Tibial artery (tissue), 4 donors: ENCODE results near the gene FBXO46.

ENCODE experiments used
- DNase-seq, 2 donors: peaks; one replicate each; pipeline ENCODE4 v3.0.0-alpha.2; 2019
- H3K27ac ChIP-seq, 2 donors: fragments of 200-600 bp; sonication (generic) in 1 of 2; 1 replicate in 1 of 2; 2 replicates in 1 of 2; pipeline ENCODE4 v1.5.1; 2018 to 2019; ENCODE audit warnings: mild to moderate bottlenecking in 1 of 2
- H3K27me3 ChIP-seq, 2 donors: fragments of 200-600 bp; sonication (generic) in 1 of 2; one replicate each; pipeline versions ENCODE4 v1.5.1 to v1.6.0; 2016 to 2019
- H3K36me3 ChIP-seq, 3 donors: fragments of 200-600 bp; sonication (generic) in 2 of 3; one replicate each; pipeline ENCODE4 v1.5.1; 2016 to 2019; ENCODE audit warnings: mild to moderate bottlenecking in 2 of 3
- H3K4me1 ChIP-seq, 4 donors: fragments of 200-600 bp; sonication (generic) in 2 of 4; 1 replicate in 3 of 4; 2 replicates in 1 of 4; pipeline ENCODE4 v1.5.1; 2016 to 2019
- H3K4me3 ChIP-seq, 2 donors: fragments of 200-600 bp; sonication (generic) in 1 of 2; 1 replicate in 1 of 2; 2 replicates in 1 of 2; pipeline ENCODE4 v1.5.1; 2018 to 2019; ENCODE audit warnings: mild to moderate bottlenecking in 2 of 2
- H3K9me3 ChIP-seq, 3 donors: fragments of 200-600 bp; sonication (generic) in 1 of 3; one replicate each; pipeline ENCODE4 v1.5.1; 2016 to 2019
- intact Hi-C: fragments of 100-400 bp; cut with DNase I; formaldehyde crosslinking; loops from one replicate; pipeline ENCODE4 v1.15.0; 2023; ENCODE audit warnings: low total_unique reads
- TF ChIP-seq, protein P1 (sequence below), 2 experiments: fragments of 200-600 bp in 1 of 2; fragments of 450-650 bp in 1 of 2; IDR thresholded peaks; one replicate each; pipeline ENCODE4 v1.5.1; 2017 to 2019; ENCODE audit warnings: antibody characterized with exemption in 2 of 2, mild to moderate bottlenecking in 1 of 2, moderate library complexity in 1 of 2

FBXO46 gene

DNA sequence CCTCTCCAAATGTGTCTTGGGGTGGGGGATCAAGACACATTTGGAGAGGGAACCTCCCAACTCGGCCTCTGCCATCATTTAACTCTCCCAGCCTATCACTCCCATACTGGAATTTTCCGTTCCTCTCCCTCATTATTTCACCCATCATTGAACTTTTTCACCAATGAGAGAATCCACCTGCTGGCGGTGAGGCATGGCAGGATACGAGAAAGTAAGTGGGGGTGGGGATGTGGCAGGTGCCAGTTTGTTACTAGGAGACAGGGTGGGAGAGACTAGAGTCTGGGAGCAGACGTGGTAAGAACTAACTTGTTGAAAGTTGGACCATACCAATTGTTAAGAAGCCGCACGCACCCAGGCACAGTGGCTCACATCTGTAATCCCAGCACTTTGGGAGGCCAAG is 55.8 kb downstream of the FBXO46 start:
- H3K4me1 ChIP-seq, result peaks cover 0 to 26% (median 16%) of the 10 kb centered on the region in 4 donors
- H3K27ac ChIP-seq, result no peak overlapping the region
- no peak overlapping the region for H3K4me3 ChIP-seq
- peaks cover 1 to 87% of the 10 kb centered on the region in 2 donors for H3K27me3 ChIP-seq
- H3K36me3 ChIP-seq, result no peaks in the 10 kb centered on the region
- intact Hi-C loops, result no loop called here
- TF ChIP-seq, protein P1, sequence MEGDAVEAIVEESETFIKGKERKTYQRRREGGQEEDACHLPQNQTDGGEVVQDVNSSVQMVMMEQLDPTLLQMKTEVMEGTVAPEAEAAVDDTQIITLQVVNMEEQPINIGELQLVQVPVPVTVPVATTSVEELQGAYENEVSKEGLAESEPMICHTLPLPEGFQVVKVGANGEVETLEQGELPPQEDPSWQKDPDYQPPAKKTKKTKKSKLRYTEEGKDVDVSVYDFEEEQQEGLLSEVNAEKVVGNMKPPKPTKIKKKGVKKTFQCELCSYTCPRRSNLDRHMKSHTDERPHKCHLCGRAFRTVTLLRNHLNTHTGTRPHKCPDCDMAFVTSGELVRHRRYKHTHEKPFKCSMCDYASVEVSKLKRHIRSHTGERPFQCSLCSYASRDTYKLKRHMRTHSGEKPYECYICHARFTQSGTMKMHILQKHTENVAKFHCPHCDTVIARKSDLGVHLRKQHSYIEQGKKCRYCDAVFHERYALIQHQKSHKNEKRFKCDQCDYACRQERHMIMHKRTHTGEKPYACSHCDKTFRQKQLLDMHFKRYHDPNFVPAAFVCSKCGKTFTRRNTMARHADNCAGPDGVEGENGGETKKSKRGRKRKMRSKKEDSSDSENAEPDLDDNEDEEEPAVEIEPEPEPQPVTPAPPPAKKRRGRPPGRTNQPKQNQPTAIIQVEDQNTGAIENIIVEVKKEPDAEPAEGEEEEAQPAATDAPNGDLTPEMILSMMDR (IDR thresholded peaks at IDR 0.05), result no peak
- H3K9me3 ChIP-seq, result no peaks in the 10 kb centered on the region
- DNase-seq, result no peak

DNA sequence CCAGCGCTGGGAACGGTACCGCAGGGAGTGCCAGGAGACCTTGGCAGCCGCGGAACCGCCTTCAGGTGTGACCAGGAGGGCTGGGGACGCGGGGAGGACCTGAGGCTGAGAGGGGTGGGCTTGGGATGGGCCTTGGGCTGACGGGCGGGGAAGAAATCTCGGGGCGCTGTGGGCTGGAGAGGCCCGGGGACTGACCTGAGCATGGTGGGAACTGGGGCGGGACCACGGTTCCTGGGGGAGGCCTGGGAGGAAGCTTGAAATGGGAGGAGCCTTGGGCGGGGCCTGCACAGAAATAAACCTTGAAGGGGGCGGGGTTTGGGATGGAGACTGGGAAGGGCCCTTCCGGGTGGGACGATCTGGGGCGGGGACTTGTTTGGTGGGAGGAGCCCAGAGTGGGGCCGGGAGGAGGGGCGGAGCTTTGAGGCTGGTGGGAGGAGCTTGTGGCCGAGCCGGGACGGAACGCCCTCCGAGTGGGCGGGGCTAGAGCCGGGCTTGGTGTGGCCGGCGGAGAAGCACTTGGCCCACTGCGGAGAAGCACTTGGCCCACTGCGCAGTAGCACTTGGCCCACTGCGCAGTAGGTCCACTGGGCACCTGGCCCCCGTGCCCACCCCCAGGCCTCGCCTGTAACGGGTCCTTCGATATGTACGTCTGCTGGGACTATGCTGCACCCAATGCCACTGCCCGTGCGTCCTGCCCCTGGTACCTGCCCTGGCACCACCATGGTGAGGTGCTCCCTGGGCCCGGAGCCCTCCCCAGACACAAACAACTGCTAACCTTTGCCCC is 59.8 kb downstream of the FBXO46 start:
- H3K36me3 ChIP-seq, result no peaks in the 10 kb centered on the region
- no peak overlapping the region for H3K27ac ChIP-seq
- peaks cover 8 to 91% of the 10 kb centered on the region in 2 donors for H3K27me3 ChIP-seq
- H3K4me1 ChIP-seq, result peaks cover 0 to 31% (median 24%) of the 10 kb centered on the region in 4 donors
- no peaks in the 10 kb centered on the region for H3K9me3 ChIP-seq
- H3K4me3 ChIP-seq, result no peak overlapping the region
- no peak for DNase-seq
- TF ChIP-seq, protein P1 (IDR thresholded peaks at IDR 0.05), result no peak
- intact Hi-C loops, result no loop called here

DNA sequence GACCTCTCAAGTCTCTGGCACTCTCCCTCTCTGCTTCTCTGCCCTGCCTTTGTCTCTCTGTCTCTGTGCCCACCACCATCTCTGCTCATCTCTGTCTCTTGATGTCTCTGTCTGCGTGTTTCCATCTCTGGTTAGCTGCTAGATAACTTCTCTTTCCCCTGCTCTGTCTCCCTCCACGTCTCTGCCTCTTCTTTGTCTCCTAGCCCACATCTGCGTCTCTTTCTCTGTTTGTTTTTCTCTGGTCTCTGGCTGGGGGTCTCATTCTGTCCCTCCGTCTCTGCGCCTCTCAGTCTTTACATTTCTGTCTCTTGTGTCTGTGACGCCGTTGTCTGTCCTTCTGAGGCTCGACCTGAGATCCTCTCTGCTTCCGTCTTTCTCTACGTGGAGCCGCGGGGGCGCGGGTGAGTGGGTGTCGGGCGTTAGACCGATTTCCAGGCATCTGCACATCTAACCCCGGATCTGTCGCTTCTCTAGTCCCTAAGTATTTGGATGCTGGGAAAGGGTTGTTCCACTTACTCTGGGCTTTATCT is 62.3 kb downstream of the FBXO46 start:
- TF ChIP-seq, protein P1 (IDR thresholded peaks at IDR 0.05), result no peak
- peak overlapping the region in 1 of 2 donors; percentile 20 for H3K4me3 ChIP-seq

DNA sequence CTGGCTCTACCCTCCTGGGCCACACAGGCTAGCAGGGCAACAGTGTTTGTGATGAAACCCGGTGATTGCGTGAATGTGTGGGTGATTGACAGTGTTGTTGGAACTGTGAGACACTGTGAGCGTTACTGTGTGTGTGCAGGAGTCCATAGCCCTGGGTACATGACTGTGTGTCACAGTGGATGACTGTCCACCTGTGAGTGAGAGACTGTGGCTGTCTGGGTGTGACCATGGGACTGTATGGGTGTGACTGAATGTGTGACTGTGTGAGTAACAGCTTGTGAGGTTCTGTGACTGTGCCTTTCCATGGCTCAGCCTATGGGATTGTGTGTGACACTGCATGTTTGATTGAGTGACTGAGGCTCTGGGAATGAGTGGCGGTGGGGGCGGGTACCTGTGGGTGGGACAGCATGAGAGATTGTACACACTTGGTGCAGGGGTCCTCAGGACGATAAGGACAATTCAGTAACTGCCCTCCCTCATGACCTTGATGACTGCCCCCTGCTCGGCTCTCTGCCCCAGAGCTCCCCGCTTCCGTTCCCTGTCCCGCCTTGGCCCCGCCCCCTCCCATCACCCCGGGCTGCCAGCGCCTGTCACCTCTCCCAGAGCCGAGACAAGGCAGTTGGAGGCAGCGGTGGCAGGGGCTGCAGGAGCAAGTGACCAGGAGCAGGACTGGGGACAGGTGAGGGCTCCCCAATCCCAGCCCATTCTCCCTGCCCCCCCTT is 62.9 kb downstream of the FBXO46 start, which contains the start of gene GIPR:
GIPR (plus strand) TSS at position 602 of the 722 bp plus-strand sequence. CDS start 1,300 bp downstream, outside the sequence.
- TF ChIP-seq, protein P1 (IDR thresholded peaks at IDR 0.05), result no peak
- H3K36me3 ChIP-seq, result no peaks in the 10 kb centered on the region
- peaks cover 8 to 88% of the 10 kb centered on the region in 2 donors for H3K27me3 ChIP-seq
- peak within 1 kb of the TSS in 1 of 2 donors; percentile 20 for H3K4me3 ChIP-seq
- H3K27ac ChIP-seq, result no peak within 1 kb of the TSS
- intact Hi-C loops, result no loop called here
- no peaks in the 10 kb centered on the region for H3K9me3 ChIP-seq
- H3K4me1 ChIP-seq, result peaks cover 0 to 31% (median 24%) of the 10 kb centered on the region in 4 donors
- no peak for DNase-seq

More for the DNA sequence above, 62.3 kb downstream of the FBXO46 start:
- Histone ChIP-seq H3K27ac (no peak overlapping the region), H3K4me1 (peaks cover 0 to 31% (median 24%) of the 10 kb centered on the region in 4 donors), H3K36me3 (no peaks in the 10 kb centered on the region), H3K27me3 (peaks cover 8 to 89% of the 10 kb centered on the region in 2 donors), H3K9me3 (no peaks in the 10 kb centered on the region)
- DNase-seq, result no peak
- intact Hi-C loops, result no loop called here

DNA sequence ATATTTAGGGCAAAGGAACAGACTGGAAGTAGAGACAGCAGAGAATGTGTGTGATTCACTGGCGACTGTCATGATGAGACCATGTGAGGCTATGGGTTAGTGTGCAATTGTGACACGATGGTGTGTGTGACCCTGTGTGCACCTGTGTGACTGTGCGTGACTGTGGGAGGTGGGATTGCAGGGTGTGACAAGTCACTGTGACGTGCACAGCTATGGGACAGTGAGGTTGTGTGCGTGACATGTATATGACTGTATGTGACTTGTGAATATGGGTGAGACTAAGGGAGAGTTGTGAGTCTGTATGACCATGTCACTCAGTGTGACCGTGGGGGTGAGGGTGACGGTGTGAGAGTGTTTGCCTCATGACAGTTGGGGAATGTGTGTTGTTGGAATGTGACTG is 66.1 kb downstream of the FBXO46 start:
- Histone ChIP-seq H3K27me3 (peaks cover 3 to 74% of the 10 kb centered on the region in 2 donors), H3K9me3 (no peaks in the 10 kb centered on the region), H3K4me3 (no peak overlapping the region), H3K27ac (no peak overlapping the region), H3K4me1 (peaks cover 0 to 20% (median 18%) of the 10 kb centered on the region in 4 donors), H3K36me3 (no peaks in the 10 kb centered on the region)
- no peak for DNase-seq
- intact Hi-C loops, result no loop called here
- TF ChIP-seq, protein P1 (IDR thresholded peaks at IDR 0.05), result no peak
